OCI-LY1 (cell line): ENCODE measurements around the gene TTC23.

Experiments used
- CTCF ChIP-seq: fragments of 200-600 bp; sonication (generic), shearing (Covaris generic); IDR thresholded peaks from 2 replicates; pipeline ENCODE4 v1.5.1; 2017; ENCODE audit warnings: mild to moderate bottlenecking, antibody characterized with exemption, low read length, moderate library complexity, mixed read lengths
- EZH2 ChIP-seq: fragments of 200-600 bp; sonication (generic), shearing (Covaris generic); IDR thresholded peaks from 2 replicates; pipeline ENCODE4 v1.8.0; 2017; ENCODE audit warnings: borderline replicate concordance, mixed run types, mild to moderate bottlenecking, antibody characterized with exemption, low read length, moderate library complexity, mixed read lengths

GRCh38 chr15:99100245-99101173 is 148.9 kb downstream of the TTC23 start:
- TF ChIP-seq CTCF (peak; percentile 68), EZH2 (no peak)
